NCI-H2171 treated with DMSO at 0.1 percent for 48 hours (cell line): Measurements from ENCODE around the gene AUNIP.

ENCODE experiments used
- DNase-seq: peaks from one replicate; lab custom pipeline; 2025; lab: John Stamatoyannopoulos, UW

Gene AUNIP

DNA sequence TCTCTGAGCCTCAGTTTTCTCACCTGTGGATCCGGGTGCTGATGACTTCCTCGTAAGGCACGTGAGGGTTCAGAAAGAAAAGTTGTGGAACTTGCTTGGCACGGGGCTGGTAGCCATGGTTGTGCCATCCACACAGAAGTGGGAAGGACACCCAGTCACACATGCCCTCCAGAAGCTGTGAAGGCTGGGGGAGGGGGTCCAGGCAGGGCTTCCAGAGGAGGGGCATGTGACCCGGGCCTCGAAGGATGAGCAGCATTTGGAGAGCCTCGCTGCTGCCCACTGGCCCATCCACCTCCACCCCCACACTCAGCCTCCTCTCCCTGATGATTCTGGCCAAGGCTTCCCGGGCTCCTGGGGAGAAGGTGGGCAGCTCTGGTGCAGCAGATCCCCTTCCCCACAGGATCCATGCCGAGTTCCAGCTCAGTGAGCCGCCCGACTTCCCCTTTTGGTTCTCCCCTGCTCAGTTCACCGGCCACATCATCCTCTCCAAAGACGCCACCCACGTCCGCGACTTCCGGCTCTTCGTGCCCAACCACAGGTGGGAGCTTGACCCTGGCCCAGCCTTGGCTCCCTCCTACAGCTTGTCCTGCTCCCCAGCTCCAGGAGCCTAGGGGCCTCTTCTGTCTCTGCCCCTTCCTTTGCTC is 49.9 kb downstream of the AUNIP start:
- DNase-seq, result no peak

DNA sequence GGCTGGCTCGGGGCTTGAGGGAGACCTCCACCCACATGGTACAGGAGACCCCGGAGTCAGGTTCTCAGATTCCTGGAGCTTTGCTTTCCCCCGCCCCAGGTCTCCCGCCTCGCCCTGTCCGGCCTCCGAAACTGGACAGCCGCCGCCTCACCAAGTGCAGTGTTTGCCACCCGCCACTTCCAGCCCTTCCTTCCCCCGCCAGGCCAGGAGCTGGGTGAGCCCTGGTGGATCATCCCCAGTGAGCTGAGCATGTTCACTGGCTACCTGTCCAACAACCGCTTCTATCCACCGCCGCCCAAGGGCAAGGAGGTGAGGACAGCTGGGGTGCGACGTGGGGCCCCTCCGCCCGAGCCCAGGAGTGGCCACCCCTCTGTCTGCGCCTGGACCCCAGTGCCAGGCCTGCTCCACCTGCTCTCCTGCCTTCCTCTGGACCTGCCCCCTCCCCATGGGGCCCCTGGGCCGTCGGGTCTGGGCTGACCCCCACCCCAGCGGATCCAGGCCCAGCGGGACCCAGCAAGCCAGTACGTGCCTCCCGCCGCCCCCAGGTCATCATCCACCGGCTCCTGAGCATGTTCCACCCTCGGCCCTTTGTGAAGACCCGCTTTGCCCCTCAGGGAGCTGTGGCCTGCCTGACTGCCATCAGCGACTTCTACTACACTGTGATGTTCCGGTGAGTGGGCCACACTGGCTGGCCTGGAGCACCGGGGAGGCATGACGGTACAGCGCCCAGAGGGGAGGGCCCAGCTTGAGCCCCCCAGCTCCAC is 50.6 kb downstream of the AUNIP start:
- DNase-seq, result no peak

DNA sequence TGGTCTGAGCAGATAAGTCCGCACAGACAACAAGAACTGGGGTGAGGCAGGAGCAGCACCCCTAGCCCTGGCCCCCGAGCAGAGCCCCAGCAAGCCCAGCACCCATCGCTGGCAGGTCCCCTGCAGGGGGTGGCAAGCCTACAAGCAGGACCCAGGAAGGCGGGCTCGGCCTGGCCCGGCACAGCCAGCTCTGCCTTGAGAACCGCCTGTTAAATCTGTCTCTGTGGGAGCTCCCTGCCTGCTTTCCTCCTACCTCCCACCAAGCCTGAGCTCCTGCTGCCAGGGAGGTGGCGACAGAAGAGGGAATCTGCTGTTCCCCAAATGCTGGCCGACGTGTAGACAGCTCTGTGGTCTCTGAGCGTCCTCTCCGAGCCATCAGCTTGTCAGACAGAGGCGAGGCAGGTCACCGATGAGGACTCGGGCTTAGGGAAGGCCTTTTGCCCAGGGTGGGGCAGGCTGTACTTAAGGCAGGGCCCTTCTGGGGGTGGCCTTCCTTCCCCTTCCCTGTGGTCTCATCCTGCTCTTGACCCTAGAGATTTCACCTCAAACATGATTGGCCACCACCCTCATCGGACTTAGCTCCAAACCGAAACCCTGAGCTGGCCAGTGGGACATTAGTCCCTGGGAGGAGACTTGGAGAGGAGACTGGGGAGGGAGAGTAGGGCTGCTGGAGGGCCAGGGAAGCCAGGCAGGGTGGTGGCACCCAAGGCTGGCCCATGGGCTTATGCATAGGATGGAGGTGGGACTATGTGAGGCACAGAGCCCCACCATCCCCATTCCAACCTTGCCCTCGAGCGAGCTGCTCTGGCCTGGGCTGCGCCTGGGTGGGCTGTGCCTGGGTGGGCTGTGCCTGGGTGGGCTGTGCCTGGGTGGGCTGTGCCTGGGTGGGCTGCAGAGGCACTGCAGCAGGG is 51.5 kb downstream of the AUNIP start:
- DNase-seq, result no peak

DNA sequence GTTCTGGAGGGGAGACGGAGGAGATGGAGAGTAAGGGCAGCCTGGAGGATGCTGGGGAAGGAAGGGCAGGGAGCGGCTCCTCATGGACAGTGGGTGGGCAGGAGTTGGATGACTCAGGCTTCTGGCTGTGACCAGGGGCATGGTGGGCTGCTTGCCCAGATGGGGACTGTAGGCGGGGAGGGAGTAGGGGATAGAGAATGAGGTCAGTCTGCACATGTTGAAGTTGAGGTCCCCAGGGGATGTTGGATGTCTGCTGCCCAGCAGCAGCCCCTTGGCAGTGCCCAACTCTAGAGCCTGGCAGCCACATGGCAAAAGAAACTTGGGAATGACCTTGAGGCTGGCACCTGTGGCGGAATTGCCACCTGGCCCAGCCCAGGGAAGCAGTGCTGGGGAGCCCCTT is 52.8 kb downstream of the AUNIP start:
- DNase-seq, result no peak

DNA sequence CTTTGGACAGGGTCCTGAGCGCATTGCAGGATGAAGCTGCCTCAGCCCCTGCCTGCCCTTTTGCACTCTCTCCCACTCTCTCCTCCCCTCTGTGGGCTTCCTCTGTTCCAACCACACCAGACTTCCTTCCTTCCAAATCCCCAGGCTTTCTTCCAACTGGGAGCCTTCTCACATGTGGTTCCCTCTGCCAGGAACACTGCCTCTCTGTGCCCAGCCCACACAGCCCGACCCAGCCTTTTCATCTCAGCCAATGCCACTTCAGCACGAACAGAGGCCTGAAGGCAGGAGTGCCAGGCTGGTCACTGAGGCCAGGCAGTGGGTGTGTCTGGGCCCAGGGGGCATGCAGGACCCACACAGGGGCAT is 53.4 kb downstream of the AUNIP start:
- DNase-seq, result no peak

DNA sequence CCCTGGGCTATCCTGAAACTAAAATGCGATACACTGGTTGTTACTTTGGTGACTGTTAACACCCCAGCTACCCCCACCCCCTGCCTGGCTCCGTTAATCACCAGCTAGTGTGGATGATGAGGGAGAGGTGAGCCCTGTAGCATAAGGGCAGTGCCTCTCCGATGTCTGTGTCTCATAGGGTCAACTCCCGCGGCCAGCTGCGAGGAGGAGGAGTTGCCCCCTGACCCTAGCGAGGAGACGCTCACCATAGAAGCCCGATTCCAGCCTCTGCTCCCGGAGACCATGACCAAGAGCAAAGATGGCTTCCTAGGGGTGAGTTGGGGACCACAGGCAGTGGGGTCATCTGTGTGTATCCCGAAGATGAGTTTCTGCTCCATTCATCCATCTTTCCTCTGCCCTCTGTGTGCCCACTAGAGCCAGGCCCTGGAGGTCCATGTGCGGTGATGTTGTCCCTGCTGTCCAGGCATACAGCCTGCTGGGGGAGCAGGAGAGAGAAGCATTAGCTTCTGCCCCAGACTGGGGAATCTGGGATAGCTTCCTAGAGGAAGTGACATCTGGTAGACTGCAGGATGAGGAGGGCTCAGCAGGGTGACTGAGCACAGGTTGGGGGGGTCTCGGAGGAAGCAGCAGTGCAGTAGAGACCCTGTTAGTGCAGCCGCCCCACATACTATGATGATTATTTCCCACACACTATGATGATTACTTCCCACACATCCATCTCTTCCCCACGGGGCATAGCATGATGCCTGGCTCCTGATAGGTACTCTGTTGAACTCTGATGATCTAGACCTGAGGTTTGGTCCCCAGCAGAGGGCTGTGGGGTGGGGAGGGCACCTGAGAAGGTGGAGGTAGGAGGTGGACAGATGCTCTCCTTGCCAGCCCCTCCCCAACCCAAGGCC is 54.0 kb downstream of the AUNIP start:
- DNase-seq, result no peak

DNA sequence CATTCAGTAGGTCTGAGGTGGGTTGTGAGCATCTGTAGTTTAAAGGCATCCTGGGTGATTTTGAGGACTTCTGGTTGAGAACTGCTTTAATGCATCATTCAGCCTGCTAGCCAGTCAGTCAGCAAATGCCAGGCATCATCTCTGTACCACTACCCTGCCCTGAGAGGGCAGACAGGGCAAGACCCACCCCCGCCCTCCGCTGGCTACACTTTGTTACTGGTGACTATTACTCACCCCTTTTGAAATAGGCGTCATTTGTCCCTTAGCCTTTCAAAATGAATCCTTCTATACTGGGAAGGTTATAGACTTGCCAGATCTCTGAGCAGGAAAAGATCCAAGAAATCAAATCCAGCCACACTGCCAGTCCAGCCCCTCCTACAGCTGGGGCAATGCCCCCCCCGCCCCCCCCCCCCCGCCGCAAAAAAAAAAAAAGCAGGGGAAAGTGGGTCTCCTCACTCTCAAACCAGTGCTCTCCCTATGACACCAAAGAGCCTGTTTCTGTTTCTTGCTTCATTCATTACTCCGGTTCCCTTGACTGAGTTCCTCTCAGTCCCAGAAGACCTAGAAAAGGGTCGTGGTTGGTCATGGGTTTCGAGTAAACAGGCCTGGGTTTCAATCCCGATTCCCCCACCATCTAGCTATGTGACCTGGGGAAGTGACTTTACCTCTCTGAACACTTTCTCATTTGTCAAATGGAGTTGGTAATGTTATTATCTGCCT is 54.9 kb downstream of the AUNIP start:
- DNase-seq, result no peak

DNA sequence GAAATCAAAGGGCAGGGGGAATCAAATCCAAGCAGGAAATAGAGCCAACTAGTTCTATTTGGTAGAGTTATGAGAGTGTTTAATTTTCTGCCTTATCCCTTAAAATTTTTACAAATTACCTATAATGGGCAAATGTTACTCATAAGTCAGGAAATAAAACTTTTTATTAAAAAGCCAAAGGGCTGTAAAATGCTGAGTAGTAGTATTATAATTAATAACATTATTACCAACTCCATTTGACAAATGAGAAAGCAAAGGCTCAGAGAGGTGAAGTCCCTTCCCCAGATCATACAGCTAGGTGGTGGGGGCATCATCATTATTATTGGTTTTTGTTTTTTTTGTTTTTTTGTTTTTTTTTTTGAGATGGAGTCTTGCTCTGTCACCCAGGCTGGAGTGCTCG is 55.9 kb downstream of the AUNIP start:
- no peak for DNase-seq

DNA sequence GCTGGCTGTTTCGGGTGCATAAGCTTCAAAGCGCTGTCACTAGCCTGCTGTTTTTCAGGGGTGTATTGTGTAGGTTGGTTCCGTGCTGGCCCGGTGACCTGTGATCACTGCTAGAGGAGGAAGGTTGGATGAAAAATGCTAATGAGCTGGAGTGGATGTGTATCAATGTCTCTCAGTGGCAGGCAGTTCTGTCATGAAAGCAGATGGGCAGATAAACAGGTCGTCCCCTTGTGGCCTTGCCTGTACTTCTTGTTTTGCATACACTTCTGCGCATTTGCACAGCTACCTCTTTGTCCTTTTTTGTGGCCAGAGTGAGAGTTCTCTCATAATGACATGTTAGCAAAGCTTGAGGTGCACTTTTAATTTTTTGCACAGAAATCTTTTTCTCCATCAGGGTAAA is 56.3 kb downstream of the AUNIP start:
- peak; percentile 70 for DNase-seq

DNA sequence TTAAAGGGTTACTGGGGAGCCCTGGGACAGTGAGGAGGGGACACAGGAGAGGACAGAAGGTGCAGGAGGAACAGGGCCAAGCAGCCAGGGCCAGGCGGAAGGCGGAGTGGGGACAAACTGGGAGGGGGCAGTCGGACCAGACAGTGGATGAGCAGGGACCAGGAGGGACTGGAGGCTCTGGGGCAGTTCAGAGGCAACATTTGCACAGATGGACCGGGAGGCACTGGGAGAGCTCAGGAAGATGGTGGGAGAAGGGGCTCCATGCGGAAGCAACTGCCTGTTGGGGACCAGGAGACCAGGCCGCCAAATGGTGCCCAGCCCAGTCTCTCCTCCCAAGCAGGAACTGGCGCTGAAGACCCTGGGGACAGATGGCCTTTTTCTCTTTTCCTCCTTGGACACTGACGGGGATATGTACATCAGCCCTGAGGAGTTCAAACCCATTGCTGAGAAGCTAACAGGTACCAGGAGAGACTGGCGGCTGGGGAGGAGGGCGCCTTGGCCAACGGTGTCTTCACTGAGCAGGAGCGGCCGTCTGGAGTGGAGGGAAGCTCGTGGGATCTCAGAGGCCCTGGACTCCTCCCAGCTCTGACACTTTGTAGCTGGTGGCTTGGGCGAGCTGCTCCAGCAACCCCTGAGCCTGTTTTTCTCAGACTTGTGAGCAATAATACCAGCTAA is 58.4 kb downstream of the AUNIP start:
- DNase-seq, result no peak

DNA sequence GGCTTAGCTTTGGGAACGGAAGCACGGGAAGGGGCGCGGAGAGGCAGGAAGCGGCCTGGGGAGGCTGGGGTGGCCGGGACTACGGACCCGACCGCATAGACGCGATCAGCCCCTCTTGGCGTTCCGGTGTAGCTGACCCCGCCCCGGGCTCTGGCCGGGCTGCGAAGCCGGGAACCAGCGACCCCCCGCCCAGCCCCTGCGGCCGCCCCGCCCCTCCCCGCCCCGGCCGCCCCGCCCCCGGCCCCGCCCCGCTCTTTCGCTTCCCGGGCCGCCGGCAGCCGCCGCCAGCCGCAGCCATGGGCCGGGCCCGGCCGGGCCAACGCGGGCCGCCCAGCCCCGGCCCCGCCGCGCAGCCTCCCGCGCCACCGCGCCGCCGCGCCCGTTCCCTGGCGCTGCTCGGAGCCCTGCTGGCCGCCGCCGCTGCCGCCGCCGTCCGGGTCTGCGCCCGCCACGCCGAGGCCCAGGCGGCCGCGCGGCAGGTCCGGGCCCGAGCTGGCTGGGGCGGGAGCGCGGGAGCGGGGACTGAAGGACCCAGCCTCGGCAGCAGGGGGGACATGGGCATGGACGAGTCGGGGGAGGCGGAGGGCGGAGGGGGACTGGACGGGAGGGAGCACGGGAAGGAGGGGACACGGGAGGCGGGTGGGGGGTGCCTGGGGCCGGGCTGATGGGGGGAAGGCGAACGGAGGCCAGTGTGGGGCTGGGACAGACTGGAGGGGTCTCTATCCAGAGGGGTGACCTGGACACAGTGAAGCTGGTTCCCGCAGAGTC is 59.1 kb downstream of the AUNIP start, which contains the start of gene SELENON:
TSS of gene SELENON (plus strand) at position 259 of the 768 bp plus-strand sequence. CDS start at position 297, 38 bp downstream.
- DNase-seq, result no peak

DNA sequence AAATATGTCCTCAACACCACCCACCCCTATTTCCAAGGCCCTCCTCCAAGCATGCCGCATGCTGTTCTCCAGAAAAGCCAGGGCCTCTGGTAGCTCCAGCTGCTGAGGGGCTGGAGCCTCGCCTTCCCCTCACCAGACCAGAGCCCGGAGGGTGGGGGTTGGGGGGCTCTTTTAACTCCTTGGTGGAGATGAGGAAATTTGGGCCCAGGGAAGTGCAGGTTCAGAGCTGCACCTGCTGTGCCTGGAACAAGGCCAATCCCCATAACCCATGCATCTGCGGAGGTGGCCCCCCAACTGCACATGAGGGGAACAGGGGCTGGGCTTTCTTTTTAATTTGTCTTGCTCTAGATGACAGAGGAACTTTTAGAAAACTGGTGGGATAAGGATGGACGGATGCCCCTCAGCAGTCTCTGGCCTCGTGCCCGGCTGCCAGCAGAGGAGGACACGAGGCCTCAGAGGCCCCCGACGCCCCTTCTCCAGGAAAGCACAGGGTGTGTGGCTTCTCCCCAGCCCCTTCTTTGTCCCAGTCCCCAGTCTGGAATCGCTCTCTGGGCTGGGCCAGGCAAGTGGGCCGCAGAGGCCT is 59.8 kb downstream of the AUNIP start:
- peak; percentile 37 for DNase-seq

DNA sequence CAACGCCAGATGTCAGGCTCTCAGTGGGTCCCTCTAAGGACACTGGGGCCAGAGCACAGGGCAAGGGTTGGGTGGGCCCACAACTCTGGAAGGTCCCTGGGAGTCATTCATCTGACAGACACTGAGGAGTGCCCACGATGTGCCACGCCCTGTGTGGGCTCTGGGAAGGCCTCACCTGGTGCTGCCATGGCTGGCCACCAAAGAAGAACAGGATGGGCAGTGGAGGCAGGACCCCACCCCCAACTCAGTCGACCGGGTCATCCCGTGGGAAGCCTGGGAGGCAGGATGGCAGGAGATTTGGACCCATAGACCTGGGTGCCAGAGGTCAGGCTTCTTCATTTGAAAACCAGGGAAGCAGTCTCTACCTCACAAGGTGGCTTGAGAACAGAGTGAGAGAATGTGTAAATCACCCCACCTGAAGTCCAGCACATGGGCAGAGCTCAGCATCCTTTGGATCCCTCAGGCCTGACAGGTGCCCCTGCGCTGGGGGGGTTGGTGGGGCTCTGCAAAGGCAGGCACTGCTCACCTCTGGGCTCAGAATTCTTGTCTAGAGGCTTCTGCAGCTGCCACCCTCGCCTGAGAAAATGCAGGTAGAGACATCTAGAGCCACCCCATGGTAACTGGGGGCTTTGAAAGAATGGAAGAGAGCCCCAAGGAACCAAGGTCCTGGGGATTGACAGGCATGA is 60.4 kb downstream of the AUNIP start:
- DNase-seq, result no peak

DNA sequence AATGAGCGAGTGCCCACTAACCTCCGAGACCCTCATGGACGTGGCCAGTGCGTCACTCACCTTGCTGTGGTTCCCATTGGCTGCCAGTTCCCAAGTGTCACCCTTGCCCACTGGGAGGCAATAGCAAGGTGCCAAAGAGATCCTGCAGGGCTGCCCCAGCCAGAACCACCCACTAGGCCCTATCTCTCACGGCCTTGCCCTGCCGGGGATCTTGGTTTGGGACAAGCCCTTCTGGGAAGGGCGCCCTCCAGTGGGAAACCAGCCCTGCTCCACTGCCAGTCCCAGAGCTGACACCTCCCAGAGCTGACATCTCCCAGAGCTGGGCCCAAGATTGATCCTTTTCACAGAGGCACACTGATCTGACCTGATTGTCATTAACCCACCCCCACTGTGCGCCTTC is 61.3 kb downstream of the AUNIP start:
- DNase-seq, result no peak

DNA sequence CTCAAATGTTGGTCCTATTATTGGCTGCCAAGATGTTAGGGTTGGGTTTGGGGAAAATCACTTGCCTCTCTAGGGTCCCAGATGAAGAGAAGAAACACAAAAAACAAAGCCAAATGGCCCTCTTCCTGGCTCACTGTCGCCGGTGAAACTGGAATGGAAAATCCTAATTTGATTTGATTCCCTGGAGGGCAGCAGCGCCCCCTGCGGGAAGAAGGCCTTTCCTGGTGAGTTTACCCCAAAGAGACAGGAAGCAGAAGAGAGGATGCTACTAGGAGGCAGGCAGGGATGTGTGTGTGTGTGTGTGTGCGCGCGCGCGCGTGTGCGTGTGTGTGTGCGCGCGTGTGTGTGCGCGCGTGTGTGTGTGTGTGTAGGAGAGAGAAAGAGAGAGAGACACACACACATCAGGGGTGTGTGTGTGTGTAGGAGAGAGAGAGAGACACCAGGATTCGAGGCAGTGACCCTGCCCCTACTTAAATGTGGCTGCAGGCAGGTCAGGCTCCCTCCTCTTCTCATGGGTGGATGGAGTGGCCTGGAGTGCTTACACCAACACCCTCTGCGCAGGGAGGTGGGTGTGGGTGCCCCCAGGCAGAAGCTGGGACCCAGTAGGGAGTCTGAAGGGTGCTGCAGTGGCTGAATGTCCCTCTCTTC is 62.3 kb downstream of the AUNIP start:
- peak; percentile 97 for DNase-seq

DNA sequence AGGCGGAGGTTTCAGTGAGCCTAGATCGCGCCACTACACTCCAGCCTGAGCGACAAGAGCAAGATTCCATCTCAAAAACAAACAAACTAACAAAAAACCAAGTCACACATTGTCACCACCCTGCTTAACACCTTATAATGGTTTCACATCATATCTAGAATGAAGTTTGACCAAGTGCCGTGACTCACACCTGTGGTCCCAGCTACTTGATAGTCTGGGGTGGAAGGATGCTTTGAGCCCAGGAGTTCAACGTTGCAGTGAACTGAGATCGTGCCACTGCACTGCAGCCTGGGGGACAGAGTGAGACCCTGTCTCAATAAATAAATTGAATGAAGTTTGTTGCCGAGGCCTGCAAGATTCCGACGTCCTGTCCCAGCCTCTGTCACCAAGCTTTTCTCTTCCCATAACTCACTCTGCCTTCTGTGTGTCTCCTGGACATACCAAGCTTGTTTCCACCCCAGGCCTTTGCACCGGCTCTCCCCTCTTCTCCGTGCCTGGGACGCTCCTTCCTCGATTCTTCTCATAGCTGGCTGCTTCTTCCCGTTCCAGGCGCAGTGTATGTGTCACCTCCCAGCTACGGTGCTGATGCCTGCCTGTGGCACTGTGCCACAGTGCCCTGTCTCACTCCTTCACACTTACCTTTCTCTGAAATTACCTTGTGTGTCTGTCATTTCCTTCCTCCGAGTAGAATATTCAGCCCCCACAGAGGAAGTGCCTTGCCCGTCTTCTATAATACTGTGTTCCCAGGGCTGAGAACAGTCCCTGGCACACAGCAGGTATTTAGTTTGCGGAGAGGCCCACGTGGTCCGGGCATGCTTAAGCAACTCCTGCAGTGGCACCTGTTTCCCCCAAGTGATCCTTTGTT is 63.1 kb downstream of the AUNIP start:
- DNase-seq, result no peak

DNA sequence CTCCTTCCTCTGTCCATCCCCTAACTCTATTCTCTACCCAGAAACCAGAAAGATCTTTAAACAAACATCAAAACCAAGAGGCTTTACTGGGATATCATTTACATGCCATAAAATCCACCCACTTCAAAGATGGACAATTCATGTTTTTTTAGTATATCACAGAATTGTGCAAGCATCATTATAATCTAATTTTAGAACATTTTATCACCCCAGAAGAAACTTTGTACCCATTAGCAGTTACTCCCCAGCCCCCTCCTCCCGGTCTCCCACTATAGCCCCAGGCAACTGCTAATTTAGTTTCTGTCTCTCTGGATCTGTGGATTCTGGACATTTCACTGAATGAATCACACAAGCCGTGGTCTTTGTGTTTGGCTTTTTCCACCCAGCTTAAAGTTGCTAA is 64.0 kb downstream of the AUNIP start:
- no peak for DNase-seq
